ENCODE measurements around the gene PTPRN2.

PTPRN2 gene

GRCh38 chr7:157513682-157514081, 1073.9 kb downstream of the PTPRN2 start:
- POLR2A ChIA-PET = no interaction called here
- DNase-seq (ENCODE audit: extremely low spot score) = no peak
- TF ChIP-seq FOXK2 (IDR thresholded peaks at IDR 0.05) = no peak
- no peak for TF ChIP-seq SUZ12 (IDR thresholded peaks at IDR 0.05)
- no peak for TF ChIP-seq FOXA1 (IDR thresholded peaks at IDR 0.05)
- TF ChIP-seq L3MBTL2 (conservative IDR thresholded peaks at IDR 0.05) = no peak
- TF ChIP-seq BHLHE40 (IDR thresholded peaks at IDR 0.05; ENCODE audit: borderline replicate concordance) = no peak
- TF ChIP-seq FOXM1 (IDR thresholded peaks at IDR 0.05; ENCODE audit: borderline replicate concordance) = no peak
- no peak for TF ChIP-seq LEF1 (IDR thresholded peaks at IDR 0.05; ENCODE audit: borderline replicate concordance)
- TF ChIP-seq HDGF (IDR thresholded peaks at IDR 0.05; ENCODE audit: borderline replicate concordance) = no peak
- CTCF ChIA-PET = no interaction called here

- CTCF ChIA-PET = no interaction called here
- DNase-seq (ENCODE audit: extremely low spot score) = no peak
- TF ChIP-seq ZNF384 (IDR thresholded peaks at IDR 0.05) (no peak), BHLHE40 (IDR thresholded peaks at IDR 0.05; ENCODE audit: borderline replicate concordance) (no peak), HDGF (IDR thresholded peaks at IDR 0.05; ENCODE audit: borderline replicate concordance) (no peak), LEF1 (IDR thresholded peaks at IDR 0.05; ENCODE audit: borderline replicate concordance) (no peak), FOXK2 (IDR thresholded peaks at IDR 0.05) (no peak), FOXA1 (IDR thresholded peaks at IDR 0.05) (no peak), NFRKB (IDR thresholded peaks at IDR 0.05) (no peak), ELF4 (IDR thresholded peaks at IDR 0.05) (no peak), CTBP1 (IDR thresholded peaks at IDR 0.05; ENCODE audit: borderline replicate concordance) (no peak), SUZ12 (IDR thresholded peaks at IDR 0.05) (no peak), SP1 (IDR thresholded peaks at IDR 0.05) (no peak), ARNT (IDR thresholded peaks at IDR 0.05) (no peak), FOXM1 (IDR thresholded peaks at IDR 0.05; ENCODE audit: borderline replicate concordance) (no peak), L3MBTL2 (conservative IDR thresholded peaks at IDR 0.05) (no peak), PKNOX1 (IDR thresholded peaks at IDR 0.05) (no peak), TARDBP (IDR thresholded peaks at IDR 0.05) (no peak)
- POLR2A ChIA-PET = no interaction called here
Observed at GRCh38 chr7:157513162-157513621, 1074.4 kb downstream of the PTPRN2 start.

- ChIA-PET CTCF (no interaction called here), POLR2A (no interaction called here)
- DNase-seq (ENCODE audit: extremely low spot score) = no peak
- no peak for TF ChIP-seq BHLHE40 (IDR thresholded peaks at IDR 0.05; ENCODE audit: borderline replicate concordance)
- no peak for TF ChIP-seq ELF4 (IDR thresholded peaks at IDR 0.05)
- no peak for TF ChIP-seq ARNT (IDR thresholded peaks at IDR 0.05)
- TF ChIP-seq SP1 (IDR thresholded peaks at IDR 0.05) = no peak
- no peak for TF ChIP-seq FOXM1 (IDR thresholded peaks at IDR 0.05; ENCODE audit: borderline replicate concordance)
- TF ChIP-seq NFRKB (IDR thresholded peaks at IDR 0.05) = no peak
- TF ChIP-seq CTBP1 (IDR thresholded peaks at IDR 0.05; ENCODE audit: borderline replicate concordance) = no peak
- no peak for TF ChIP-seq FOXA1 (IDR thresholded peaks at IDR 0.05)
- no peak for TF ChIP-seq ZNF384 (IDR thresholded peaks at IDR 0.05)
Observed at GRCh38 chr7:157509226-157509625, 1078.4 kb downstream of the PTPRN2 start.

GRCh38 chr7:157508477-157508881, 1079.1 kb downstream of the PTPRN2 start:
- TF ChIP-seq ZNF384 (IDR thresholded peaks at IDR 0.05) (no peak), BHLHE40 (IDR thresholded peaks at IDR 0.05; ENCODE audit: borderline replicate concordance) (no peak), FOXA1 (IDR thresholded peaks at IDR 0.05) (no peak), FOXK2 (IDR thresholded peaks at IDR 0.05) (no peak), PKNOX1 (IDR thresholded peaks at IDR 0.05) (no peak), LEF1 (IDR thresholded peaks at IDR 0.05; ENCODE audit: borderline replicate concordance) (no peak), L3MBTL2 (conservative IDR thresholded peaks at IDR 0.05) (no peak), ARNT (IDR thresholded peaks at IDR 0.05) (no peak), SUZ12 (IDR thresholded peaks at IDR 0.05) (no peak), CTBP1 (IDR thresholded peaks at IDR 0.05; ENCODE audit: borderline replicate concordance) (no peak)
- ChIA-PET CTCF (no interaction called here), POLR2A (no interaction called here)
- DNase-seq (ENCODE audit: extremely low spot score) = no peak

- POLR2A ChIA-PET = no interaction called here
- CTCF ChIA-PET = no interaction called here
Observed at GRCh38 chr7:157507987-157508386, 1079.6 kb downstream of the PTPRN2 start.

More at GRCh38 chr7:157507987-157508386, 1079.6 kb downstream of the PTPRN2 start:
- no peak for DNase-seq (ENCODE audit: extremely low spot score)
- TF ChIP-seq PKNOX1 (IDR thresholded peaks at IDR 0.05) = no peak
- no peak for TF ChIP-seq SUZ12 (IDR thresholded peaks at IDR 0.05)
- no peak for TF ChIP-seq FOXA1 (IDR thresholded peaks at IDR 0.05)
- no peak for TF ChIP-seq BHLHE40 (IDR thresholded peaks at IDR 0.05; ENCODE audit: borderline replicate concordance)
- no peak for TF ChIP-seq ELF4 (IDR thresholded peaks at IDR 0.05)
- no peak for TF ChIP-seq FOXK2 (IDR thresholded peaks at IDR 0.05)
- TF ChIP-seq LEF1 (IDR thresholded peaks at IDR 0.05; ENCODE audit: borderline replicate concordance) = no peak
- TF ChIP-seq SP1 (IDR thresholded peaks at IDR 0.05) = no peak
- TF ChIP-seq ARNT (IDR thresholded peaks at IDR 0.05) = no peak
- no peak for TF ChIP-seq HDGF (IDR thresholded peaks at IDR 0.05; ENCODE audit: borderline replicate concordance)
- no peak for TF ChIP-seq NFRKB (IDR thresholded peaks at IDR 0.05)
- no peak for TF ChIP-seq L3MBTL2 (conservative IDR thresholded peaks at IDR 0.05)
- TF ChIP-seq ZNF384 (IDR thresholded peaks at IDR 0.05) = no peak
- TF ChIP-seq FOXM1 (IDR thresholded peaks at IDR 0.05; ENCODE audit: borderline replicate concordance) = no peak
- TF ChIP-seq CTBP1 (IDR thresholded peaks at IDR 0.05; ENCODE audit: borderline replicate concordance) = no peak
- no peak for TF ChIP-seq TARDBP (IDR thresholded peaks at IDR 0.05)
